ENCODE measurements around the gene MAP2K5. TPM values are rescaled to one million over a fixed set of nuclear protein-coding genes. Genes with fewer than 3 reads are reported as not detected.

Gene MAP2K5
- total RNA-seq, 1 donor from 2014 or later = 11.6 TPM

GRCh38 chr15:67781907-67782690, 239.6 kb downstream of the MAP2K5 start:
- no peak overlapping the region for H3K4me3 Mint-ChIP-seq (ENCODE audit: unreplicated experiment)
- H3K27ac ChIP-seq (ENCODE audit: low read depth, low read length) = no peak overlapping the region
- TF ChIP-seq EZH2 (IDR thresholded peaks at IDR 0.05; ENCODE audit: insufficient read depth, low read length) (no peak), CTCF (IDR thresholded peaks at IDR 0.05; ENCODE audit: insufficient read depth, low read depth, low read length) (no peak)
- no peak overlapping the region for H3K4me3 ChIP-seq (ENCODE audit: insufficient read depth, low read depth, low read length)
- no peaks in the 10 kb centered on the region for H3K9me3 ChIP-seq (ENCODE audit: insufficient read depth, low read depth, low read length)
- no peak overlapping the region for H3K27ac Mint-ChIP-seq (ENCODE audit: unreplicated experiment)
- DNase-seq (ENCODE audit: low read depth) = no peak
- H2AFZ ChIP-seq (ENCODE audit: low read depth, low read length) = no peak overlapping the region
- H3K9me3 Mint-ChIP-seq (ENCODE audit: unreplicated experiment) = no peaks in the 10 kb centered on the region
- H3K79me2 ChIP-seq (ENCODE audit: insufficient read depth, low read length) = no peaks in the 10 kb centered on the region
- H3K36me3 ChIP-seq (ENCODE audit: insufficient read depth, low read length) = no peaks in the 10 kb centered on the region
- no peaks in the 10 kb centered on the region for H4K20me1 ChIP-seq (ENCODE audit: insufficient read depth, low read length)
- no peak overlapping the region for H3K4me2 ChIP-seq (ENCODE audit: low read length)
- peaks cover 6% of the 10 kb centered on the region for H3K4me1 Mint-ChIP-seq (ENCODE audit: low read depth, unreplicated experiment)
- H3K36me3 Mint-ChIP-seq (ENCODE audit: low read depth, unreplicated experiment) = peaks cover 10% of the 10 kb centered on the region
- H3K27me3 ChIP-seq (ENCODE audit: insufficient read depth, low read length) = no peaks in the 10 kb centered on the region
- H3K27me3 Mint-ChIP-seq (ENCODE audit: low read depth, unreplicated experiment) = peaks cover 2% of the 10 kb centered on the region
- H3K9ac ChIP-seq (ENCODE audit: low read length) = no peak overlapping the region
- no peak for FAIRE-seq
- H3K4me1 ChIP-seq (ENCODE audit: insufficient read depth, low read length) = no peaks in the 10 kb centered on the region

- Histone ChIP-seq H3K4me3 (ENCODE audit: insufficient read depth, low read depth, low read length) (no peak overlapping the region), H3K9ac (ENCODE audit: low read length) (no peak overlapping the region), H3K27me3 (ENCODE audit: insufficient read depth, low read length) (no peaks in the 10 kb centered on the region), H3K9me3 (ENCODE audit: insufficient read depth, low read depth, low read length) (no peaks in the 10 kb centered on the region), H3K79me2 (ENCODE audit: insufficient read depth, low read length) (no peaks in the 10 kb centered on the region), H3K36me3 (ENCODE audit: insufficient read depth, low read length) (no peaks in the 10 kb centered on the region), H3K4me1 (ENCODE audit: insufficient read depth, low read length) (no peaks in the 10 kb centered on the region), H3K27ac (ENCODE audit: low read depth, low read length) (no peak overlapping the region), H4K20me1 (ENCODE audit: insufficient read depth, low read length) (no peaks in the 10 kb centered on the region), H3K4me2 (ENCODE audit: low read length) (no peak overlapping the region), H2AFZ (ENCODE audit: low read depth, low read length) (no peak overlapping the region)
- H3K27me3 Mint-ChIP-seq (ENCODE audit: low read depth, unreplicated experiment) = peaks cover 2% of the 10 kb centered on the region
- no peaks in the 10 kb centered on the region for H3K9me3 Mint-ChIP-seq (ENCODE audit: unreplicated experiment)
- H3K4me3 Mint-ChIP-seq (ENCODE audit: unreplicated experiment) = no peak overlapping the region
- no peak overlapping the region for H3K27ac Mint-ChIP-seq (ENCODE audit: unreplicated experiment)
- H3K36me3 Mint-ChIP-seq (ENCODE audit: low read depth, unreplicated experiment) = peaks cover 10% of the 10 kb centered on the region
- H3K4me1 Mint-ChIP-seq (ENCODE audit: low read depth, unreplicated experiment) = peaks cover 5% of the 10 kb centered on the region
- no peak for TF ChIP-seq EZH2 (IDR thresholded peaks at IDR 0.05; ENCODE audit: insufficient read depth, low read length)
- TF ChIP-seq CTCF (IDR thresholded peaks at IDR 0.05; ENCODE audit: insufficient read depth, low read depth, low read length) = no peak
- DNase-seq (ENCODE audit: low read depth) (no peak), FAIRE-seq (no peak)
Observed at GRCh38 chr15:67782691-67782991, 240.1 kb downstream of the MAP2K5 start.

DNA sequence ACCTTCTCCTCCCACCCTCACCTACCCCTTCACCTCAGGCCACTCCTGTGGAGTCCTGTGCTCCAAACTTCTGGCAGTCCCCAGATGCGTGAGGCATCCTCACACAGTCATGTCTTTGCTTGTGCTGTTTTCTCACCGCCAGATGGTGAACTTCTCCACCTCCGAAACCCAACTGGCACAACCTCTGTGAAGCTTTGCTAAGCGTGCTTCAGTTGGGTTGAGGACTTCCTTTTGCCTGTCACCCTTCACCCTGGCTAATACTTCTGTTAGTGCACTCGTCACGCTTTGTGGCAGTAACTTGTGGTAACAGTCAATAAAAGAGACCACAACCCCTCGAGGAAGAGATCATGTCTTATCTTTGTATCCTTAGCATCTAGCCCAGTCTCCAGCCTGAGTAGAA, 240.8 kb downstream of the MAP2K5 start:
- TF ChIP-seq CTCF (IDR thresholded peaks at IDR 0.05; ENCODE audit: insufficient read depth, low read depth, low read length) (no peak), EZH2 (IDR thresholded peaks at IDR 0.05; ENCODE audit: insufficient read depth, low read length) (no peak)
- no peaks in the 10 kb centered on the region for H3K79me2 ChIP-seq (ENCODE audit: insufficient read depth, low read length)
- H3K27ac Mint-ChIP-seq (ENCODE audit: unreplicated experiment) = no peak overlapping the region
- H3K4me3 Mint-ChIP-seq (ENCODE audit: unreplicated experiment) = no peak overlapping the region
- H3K27ac ChIP-seq (ENCODE audit: low read depth, low read length) = no peak overlapping the region
- no peaks in the 10 kb centered on the region for H3K9me3 ChIP-seq (ENCODE audit: insufficient read depth, low read depth, low read length)
- H3K4me1 Mint-ChIP-seq (ENCODE audit: low read depth, unreplicated experiment) = peaks cover 5% of the 10 kb centered on the region
- H3K9me3 Mint-ChIP-seq (ENCODE audit: unreplicated experiment) = no peaks in the 10 kb centered on the region
- no peaks in the 10 kb centered on the region for H3K27me3 ChIP-seq (ENCODE audit: insufficient read depth, low read length)
- no peak overlapping the region for H2AFZ ChIP-seq (ENCODE audit: low read depth, low read length)
- H3K36me3 Mint-ChIP-seq (ENCODE audit: low read depth, unreplicated experiment) = peaks cover 10% of the 10 kb centered on the region
- no peaks in the 10 kb centered on the region for H3K4me1 ChIP-seq (ENCODE audit: insufficient read depth, low read length)
- no peaks in the 10 kb centered on the region for H3K36me3 ChIP-seq (ENCODE audit: insufficient read depth, low read length)
- H3K4me3 ChIP-seq (ENCODE audit: insufficient read depth, low read depth, low read length) = no peak overlapping the region
- H3K9ac ChIP-seq (ENCODE audit: low read length) = no peak overlapping the region
- no peaks in the 10 kb centered on the region for H4K20me1 ChIP-seq (ENCODE audit: insufficient read depth, low read length)
- H3K27me3 Mint-ChIP-seq (ENCODE audit: low read depth, unreplicated experiment) = peaks cover 2% of the 10 kb centered on the region
- DNase-seq (ENCODE audit: low read depth) (no peak), FAIRE-seq (no peak)
- H3K4me2 ChIP-seq (ENCODE audit: low read length) = no peak overlapping the region

Data from astrocyte (in vitro differentiated cells and primary cell).